Hepatocyte (in vitro differentiated cells): ENCODE data around the gene KIR3DL3.

Experiments
- CTCF ChIP-seq: fragments of 200-600 bp; sonication (generic); IDR thresholded peaks from 2 replicates; pipeline ENCODE4 v1.5.1; 2016; ENCODE audit warnings: antibody characterized with exemption, mild to moderate bottlenecking; ENCODE audit not compliant: poor library complexity
- EZH2phosphoT487 ChIP-seq: fragments of 200-600 bp; sonication (generic); IDR thresholded peaks from one replicate; pipeline ENCODE4 v1.6.1; 2018; ENCODE audit warnings: antibody characterized with exemption, mild to moderate bottlenecking, low read depth, moderate library complexity; ENCODE audit not compliant: unreplicated experiment, severe bottlenecking

GRCh38 chr19:54727562-54727961, 3.3 kb downstream of the KIR3DL3 start:
- no peak for TF ChIP-seq CTCF
- no peak for TF ChIP-seq EZH2phosphoT487
